WERI-Rb-1 (cell line): ENCODE measurements around the gene ATP1B3.
"Not testable (repeated sequence)": the region's sequence is repeated elsewhere in the genome, so short reads cannot be mapped to it uniquely, and the experiment has no call there.

ENCODE experiments used
- DNase-seq: peaks from one replicate; pipeline ENCODE4 v3.0.0-alpha.2; 2020
- H3K27ac ChIP-seq: fragments of 250-450 bp; sonication (Bioruptor Pico); 2 replicates; pipeline ENCODE4 v1.5.1; 2020; ENCODE audit warnings: mild to moderate bottlenecking, moderate library complexity
- H3K27me3 ChIP-seq: fragments of 250-450 bp; sonication (Bioruptor Pico); 2 replicates; pipeline ENCODE4 v1.5.1; 2021; ENCODE audit warnings: mild to moderate bottlenecking, low read depth, moderate library complexity; ENCODE audit not compliant: insufficient read depth, severe bottlenecking
- H3K36me3 ChIP-seq: fragments of 250-450 bp; sonication (Bioruptor Pico); 2 replicates; pipeline ENCODE4 v1.5.1; 2020; ENCODE audit warnings: mild to moderate bottlenecking, moderate library complexity
- H3K4me3 ChIP-seq: 2 replicates; pipeline ENCODE4 v1.5.1; 2011; ENCODE audit warnings: low read depth, mild to moderate bottlenecking, control low read depth, low read length
- H3K9me3 ChIP-seq: fragments of 250-450 bp; sonication (Bioruptor Pico); 2 replicates; pipeline ENCODE4 v1.5.1; 2021; ENCODE audit warnings: mild to moderate bottlenecking, moderate library complexity; ENCODE audit not compliant: severe bottlenecking
- TF ChIP-seq, protein P1 (sequence below): IDR thresholded peaks from 2 replicates; pipeline ENCODE4 v1.5.1; 2011; ENCODE audit warnings: low read depth, mild to moderate bottlenecking, control low read depth, inconsistent platforms, low read length

Gene ATP1B3

DNA sequence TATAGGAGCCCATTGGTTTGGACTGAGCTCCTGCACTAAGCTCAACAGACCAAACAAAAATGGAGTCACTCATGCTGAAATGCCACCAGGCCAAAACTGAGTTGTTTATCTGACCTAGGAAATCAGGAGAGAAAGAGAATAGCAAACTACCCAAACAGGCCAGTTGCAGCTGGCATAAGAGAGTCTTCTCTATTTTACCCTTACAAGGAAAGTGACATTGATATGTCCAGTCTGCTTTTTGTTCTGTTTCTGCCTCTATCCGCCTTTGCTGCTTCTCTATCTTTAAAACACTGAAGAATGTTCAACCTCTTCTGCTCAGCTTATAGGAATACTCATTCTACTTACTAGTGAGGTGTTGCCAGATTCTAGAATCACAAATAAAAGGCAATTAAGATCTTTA lies 95.1 kb downstream of the ATP1B3 start:
- DNase-seq, result no peak
- TF ChIP-seq, protein P1, sequence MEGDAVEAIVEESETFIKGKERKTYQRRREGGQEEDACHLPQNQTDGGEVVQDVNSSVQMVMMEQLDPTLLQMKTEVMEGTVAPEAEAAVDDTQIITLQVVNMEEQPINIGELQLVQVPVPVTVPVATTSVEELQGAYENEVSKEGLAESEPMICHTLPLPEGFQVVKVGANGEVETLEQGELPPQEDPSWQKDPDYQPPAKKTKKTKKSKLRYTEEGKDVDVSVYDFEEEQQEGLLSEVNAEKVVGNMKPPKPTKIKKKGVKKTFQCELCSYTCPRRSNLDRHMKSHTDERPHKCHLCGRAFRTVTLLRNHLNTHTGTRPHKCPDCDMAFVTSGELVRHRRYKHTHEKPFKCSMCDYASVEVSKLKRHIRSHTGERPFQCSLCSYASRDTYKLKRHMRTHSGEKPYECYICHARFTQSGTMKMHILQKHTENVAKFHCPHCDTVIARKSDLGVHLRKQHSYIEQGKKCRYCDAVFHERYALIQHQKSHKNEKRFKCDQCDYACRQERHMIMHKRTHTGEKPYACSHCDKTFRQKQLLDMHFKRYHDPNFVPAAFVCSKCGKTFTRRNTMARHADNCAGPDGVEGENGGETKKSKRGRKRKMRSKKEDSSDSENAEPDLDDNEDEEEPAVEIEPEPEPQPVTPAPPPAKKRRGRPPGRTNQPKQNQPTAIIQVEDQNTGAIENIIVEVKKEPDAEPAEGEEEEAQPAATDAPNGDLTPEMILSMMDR, result no peak
- Histone ChIP-seq H3K27me3 (no peaks in the 10 kb centered on the region), H3K36me3 (0 out of 2 replicates have a peak, but pooled peaks cover 3% of the 10 kb centered on the region), H3K4me3 (no peak overlapping the region), H3K9me3 (no peaks in the 10 kb centered on the region), H3K27ac (no peak overlapping the region)

GRCh38 chr3:141972399-141972798 lies 96.0 kb downstream of the ATP1B3 start:
- Histone ChIP-seq H3K36me3 (0 out of 2 replicates have a peak, but pooled peaks cover 3% of the 10 kb centered on the region), H3K9me3 (no peaks in the 10 kb centered on the region), H3K27ac (no peak overlapping the region), H3K4me3 (no peak overlapping the region), H3K27me3 (no peaks in the 10 kb centered on the region)
- peak; percentile 49 for DNase-seq
- TF ChIP-seq, protein P1, result no peak

- H3K9me3 ChIP-seq, DNase-seq, H3K27ac ChIP-seq, H3K27me3 ChIP-seq, H3K4me3 ChIP-seq, H3K36me3 ChIP-seq: not testable (repeated sequence)
Measured at GRCh38 chr3:141974777-141975176, 98.3 kb downstream of the ATP1B3 start.
